ENCODE results near the gene GRAP.

The GRAP gene

GRCh38 chr17:19002805-19003542 lies 43.8 kb downstream of the GRAP start:
- DNase-seq (ENCODE audit: low spot score): no peak

- DNase-seq (ENCODE audit: low spot score): no peak
Observed at GRCh38 chr17:19001907-19002590, 44.7 kb downstream of the GRAP start.

- no peak for DNase-seq (ENCODE audit: low spot score)
Observed at GRCh38 chr17:19000531-19001325, 46.0 kb downstream of the GRAP start.

GRCh38 chr17:18999911-19000310 lies 46.8 kb downstream of the GRAP start:
- no peak for DNase-seq (ENCODE audit: low spot score)

- DNase-seq (ENCODE audit: low spot score): no peak
Observed at GRCh38 chr17:18999394-18999793, 47.4 kb downstream of the GRAP start.

- DNase-seq (ENCODE audit: low spot score): no peak
Observed at GRCh38 chr17:18997650-18998196, 49.0 kb downstream of the GRAP start.

- DNase-seq (ENCODE audit: low spot score): no peak
Observed at GRCh38 chr17:18996458-18996857, 50.3 kb downstream of the GRAP start.

GRCh38 chr17:18995220-18995619 lies 51.5 kb downstream of the GRAP start:
- no peak for DNase-seq (ENCODE audit: low spot score)

- DNase-seq (ENCODE audit: low spot score): no peak
Observed at GRCh38 chr17:18994631-18995030, 52.1 kb downstream of the GRAP start.

GRCh38 chr17:18993905-18994526 lies 52.7 kb downstream of the GRAP start:
- DNase-seq (ENCODE audit: low spot score): no peak

GRCh38 chr17:18992454-18993130 lies 54.2 kb downstream of the GRAP start:
- no peak for DNase-seq (ENCODE audit: low spot score)

GRCh38 chr17:18991531-18992315 lies 55.0 kb downstream of the GRAP start:
- DNase-seq (ENCODE audit: low spot score): no peak

GRCh38 chr17:18990331-18990730 lies 56.4 kb downstream of the GRAP start:
- no peak for DNase-seq (ENCODE audit: low spot score)

GRCh38 chr17:18988546-18989173 lies 58.1 kb downstream of the GRAP start:
- no peak for DNase-seq (ENCODE audit: low spot score)

- no peak for DNase-seq (ENCODE audit: low spot score)
Observed at GRCh38 chr17:18987862-18988545, 58.8 kb downstream of the GRAP start.

- DNase-seq (ENCODE audit: low spot score): no peak
Observed at GRCh38 chr17:18987230-18987610, 59.5 kb downstream of the GRAP start.

GRCh38 chr17:18986541-18987229 lies 60.1 kb downstream of the GRAP start:
- DNase-seq (ENCODE audit: low spot score): no peak

- no peak for DNase-seq (ENCODE audit: low spot score)
Observed at GRCh38 chr17:18985475-18985874, 61.3 kb downstream of the GRAP start.

Data from hematopoietic multipotent progenitor cell treated with erythropoietin and hydrocortisone succinate and interleukin-3 and kit ligand, for 17 days (in vitro differentiated cells).